SK-N-MC (cell line): ENCODE results near the gene MCL1.
A peak's percentile ranks its signal among the peaks of the same experiment; 100 is the strongest.
"Not testable (repeated sequence)": the region's sequence is repeated elsewhere in the genome, so short reads cannot be mapped to it uniquely, and the experiment has no call there.

Source experiments
- DNase-seq: peaks from one replicate; pipeline ENCODE4 v3.0.0-alpha.2; 2011; ENCODE audit warnings: low read depth, low spot score
- H3K27ac ChIP-seq: fragments of 200-600 bp; sonication (generic); 2 replicates; pipeline ENCODE4 v1.5.1; 2016; ENCODE audit warnings: mixed run types
- H3K36me3 ChIP-seq: fragments of 200-600 bp; sonication (generic); 2 replicates; pipeline ENCODE4 v1.6.1; 2017; ENCODE audit warnings: antibody characterized with exemption, low read length, mixed read lengths; ENCODE audit not compliant: insufficient read depth
- H3K4me3 ChIP-seq: fragments of 200-600 bp; sonication (generic); 2 replicates; pipeline ENCODE4 v1.5.1; 2016
- H3K9ac ChIP-seq: fragments of 200-600 bp; sonication (generic); 2 replicates; pipeline ENCODE4 v1.8.0; 2017; ENCODE audit warnings: mixed run types, mixed read lengths; ENCODE audit not compliant: insufficient read length
- H3K9me3 ChIP-seq: fragments of 200-600 bp; sonication (generic); 2 replicates; pipeline ENCODE4 v1.6.1; 2017; ENCODE audit warnings: low read depth, mild to moderate bottlenecking, antibody characterized with exemption, low read length, moderate library complexity, mixed read lengths
- EZH2 ChIP-seq: fragments of 200-600 bp; sonication (generic); IDR thresholded peaks from one replicate; pipeline ENCODE4 v1.6.1; 2017; ENCODE audit warnings: antibody characterized with exemption
- FOXP2 ChIP-seq: optimal IDR thresholded peaks from 2 replicates; pipeline ENCODE3; 2011; ENCODE audit warnings: mild to moderate bottlenecking, moderate library complexity; ENCODE audit not compliant: insufficient read depth; ENCODE audit errors: extremely low read length, control extremely low read depth
- POLR2AphosphoS5 ChIP-seq: IDR thresholded peaks from 2 replicates; pipeline ENCODE4 v1.6.1; 2012; ENCODE audit warnings: mild to moderate bottlenecking, low read depth, low read length, borderline replicate concordance

MCL1 gene

DNA sequence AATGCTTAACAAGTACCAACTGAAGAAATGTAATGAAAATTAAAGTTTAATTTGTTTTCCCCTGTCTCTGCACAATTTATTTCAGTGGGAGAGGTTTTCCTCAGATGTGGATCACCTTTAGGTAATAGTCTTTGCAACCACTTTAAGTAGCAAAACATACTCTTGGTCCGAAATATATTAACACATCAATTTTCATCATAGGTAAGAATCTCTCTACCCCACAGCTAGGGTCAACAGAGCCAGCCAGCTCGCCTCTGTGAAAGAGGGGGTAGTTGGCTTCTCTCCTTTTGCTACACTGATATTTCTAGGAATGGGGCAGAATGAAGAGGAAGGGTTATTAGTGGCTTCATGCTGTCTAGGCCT is 24.8 kb upstream of the MCL1 start:
- Histone ChIP-seq H3K4me3 (no peak overlapping the region), H3K27ac (peak overlapping the region; percentile 71), H3K36me3 (no peaks in the 10 kb centered on the region), H3K9me3 (no peaks in the 10 kb centered on the region), H3K9ac (no peak overlapping the region)
- TF ChIP-seq EZH2: no peak
- no peak for TF ChIP-seq FOXP2
- TF ChIP-seq POLR2AphosphoS5: no peak
- DNase-seq: no peak

GRCh38 chr1:150603711-150604110 is 24.3 kb upstream of the MCL1 start:
- H3K9ac ChIP-seq: no peak overlapping the region
- H3K27ac ChIP-seq: no peak overlapping the region
- no peak for TF ChIP-seq FOXP2
- TF ChIP-seq POLR2AphosphoS5: no peak
- TF ChIP-seq EZH2: no peak
- no peaks in the 10 kb centered on the region for H3K36me3 ChIP-seq
- no peak overlapping the region for H3K4me3 ChIP-seq
- H3K9me3 ChIP-seq: no peaks in the 10 kb centered on the region
- no peak for DNase-seq

DNA sequence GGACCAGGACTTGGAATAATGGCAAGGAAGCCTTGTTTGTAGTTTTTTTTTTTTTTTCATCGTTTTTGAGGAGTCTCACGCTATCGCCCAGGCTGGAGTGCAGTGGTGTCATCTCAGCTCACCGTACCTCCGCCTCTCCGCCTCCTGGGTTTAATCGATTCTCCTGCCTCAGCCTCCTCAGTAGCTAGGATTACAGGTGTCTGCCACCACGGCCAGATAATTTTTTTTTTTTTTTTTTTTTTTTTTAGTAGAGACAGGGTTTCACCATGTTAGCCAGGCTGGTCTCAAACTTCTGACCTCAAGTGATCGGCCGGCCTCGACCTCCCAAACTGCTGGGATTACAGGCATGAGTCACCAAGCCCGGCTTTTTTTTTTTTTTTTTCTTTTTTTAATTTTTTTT is 23.0 kb upstream of the MCL1 start:
- H3K27ac ChIP-seq, H3K4me3 ChIP-seq, H3K9ac ChIP-seq, DNase-seq, H3K9me3 ChIP-seq, H3K36me3 ChIP-seq: not testable (repeated sequence)

DNA sequence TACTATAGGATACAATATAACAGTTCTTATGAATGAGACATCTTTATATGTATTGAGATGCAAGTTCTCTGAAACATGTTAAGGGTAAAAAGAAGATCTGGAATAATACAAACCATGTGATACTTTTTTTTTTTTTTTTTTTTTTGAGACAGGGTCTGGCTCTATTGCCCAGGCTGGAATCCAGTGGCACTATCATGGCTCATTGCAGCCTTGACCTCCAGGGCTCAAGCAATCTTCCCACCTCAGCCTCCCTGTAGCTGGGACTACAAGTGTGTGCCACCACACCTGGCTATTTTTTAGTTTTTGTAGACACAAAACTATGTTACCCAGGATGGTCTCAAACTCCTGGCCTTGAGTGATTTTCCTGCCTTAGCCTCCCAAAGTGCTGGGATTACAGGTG is 22.1 kb upstream of the MCL1 start:
- no peak for TF ChIP-seq POLR2AphosphoS5
- TF ChIP-seq FOXP2: no peak
- TF ChIP-seq EZH2: no peak
- Histone ChIP-seq H3K9ac (no peak overlapping the region), H3K27ac (no peak overlapping the region), H3K4me3 (no peak overlapping the region), H3K9me3 (no peaks in the 10 kb centered on the region), H3K36me3 (no peaks in the 10 kb centered on the region)
- DNase-seq: no peak

- H3K9me3 ChIP-seq, DNase-seq, H3K36me3 ChIP-seq, H3K27ac ChIP-seq, H3K4me3 ChIP-seq, H3K9ac ChIP-seq: not testable (repeated sequence)
Measured at GRCh38 chr1:150598346-150598745, 18.9 kb upstream of the MCL1 start.

DNA sequence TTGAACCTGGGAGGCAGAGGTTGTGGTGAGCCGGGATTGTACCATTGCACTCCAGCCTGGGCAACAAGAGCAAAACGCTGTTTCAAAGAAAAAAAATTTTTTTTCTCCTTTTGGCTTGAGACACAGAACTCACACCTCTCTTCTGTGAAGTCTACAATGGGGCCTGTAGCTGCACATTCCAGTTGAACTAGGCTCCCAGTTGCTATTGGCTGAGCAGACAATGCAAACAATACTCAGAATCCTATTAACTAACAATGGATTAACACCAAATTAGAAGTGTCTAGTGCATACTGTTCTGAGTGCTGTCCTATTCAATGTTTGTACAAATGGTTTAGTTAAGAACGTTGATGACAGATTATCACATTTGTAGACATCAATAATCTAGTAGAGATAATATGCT is 17.6 kb upstream of the MCL1 start:
- TF ChIP-seq EZH2: no peak
- no peak for TF ChIP-seq POLR2AphosphoS5
- no peak for TF ChIP-seq FOXP2
- no peak overlapping the region for H3K4me3 ChIP-seq
- no peak overlapping the region for H3K9ac ChIP-seq
- no peak overlapping the region for H3K27ac ChIP-seq
- no peak for DNase-seq
- H3K36me3 ChIP-seq: no peaks in the 10 kb centered on the region
- no peaks in the 10 kb centered on the region for H3K9me3 ChIP-seq

DNA sequence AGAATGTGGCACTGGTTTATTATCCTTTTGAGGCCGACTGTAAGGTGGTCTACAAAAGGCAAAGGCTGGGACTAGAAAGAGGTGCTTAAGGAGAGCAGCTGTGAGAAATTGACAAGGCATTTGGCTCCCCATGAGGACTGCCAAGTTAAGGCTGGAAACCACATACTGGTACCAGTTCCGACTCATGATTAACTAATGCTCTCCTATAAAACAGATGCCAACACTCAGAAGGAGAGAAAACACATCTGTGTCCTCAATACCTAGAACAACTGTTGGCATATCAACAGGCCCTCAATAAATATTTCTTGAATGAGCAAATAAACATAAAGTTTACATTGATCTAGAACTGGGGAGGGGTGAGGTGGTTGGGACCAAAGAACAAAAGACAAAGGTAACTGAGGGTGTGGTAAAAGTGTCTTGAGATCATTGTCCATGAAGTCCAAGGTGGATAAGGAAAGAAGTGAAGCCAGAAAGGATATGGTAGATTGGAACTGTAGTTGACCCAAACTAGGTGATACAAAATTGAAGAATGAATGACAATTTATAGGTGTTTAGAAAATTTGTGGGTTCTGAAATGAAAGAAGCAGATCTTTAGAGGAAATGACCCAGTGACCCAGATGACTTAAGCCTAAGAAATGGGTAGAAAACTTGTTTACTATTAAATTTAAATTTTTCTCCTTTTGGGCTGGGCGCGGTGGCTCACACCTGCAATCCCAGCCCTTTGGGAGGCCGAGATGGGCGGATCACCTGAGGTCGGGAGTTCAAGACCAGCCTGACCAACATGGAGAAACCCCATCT is 16.9 kb upstream of the MCL1 start:
- Histone ChIP-seq H3K9ac (no peak overlapping the region), H3K9me3 (no peaks in the 10 kb centered on the region), H3K4me3 (no peak overlapping the region), H3K36me3 (no peaks in the 10 kb centered on the region), H3K27ac (no peak overlapping the region)
- no peak for DNase-seq
- TF ChIP-seq EZH2 (no peak), POLR2AphosphoS5 (no peak), FOXP2 (no peak)

GRCh38 chr1:150582371-150582770 is 3.0 kb upstream of the MCL1 start:
- H3K9me3 ChIP-seq: no peaks in the 10 kb centered on the region
- H3K36me3 ChIP-seq: peaks cover 14% of the 10 kb centered on the region
- no peak overlapping the region for H3K9ac ChIP-seq
- no peak for TF ChIP-seq FOXP2
- TF ChIP-seq POLR2AphosphoS5: no peak
- TF ChIP-seq EZH2: no peak
- no peak for DNase-seq
- H3K27ac ChIP-seq: 0 out of 2 replicates have a peak overlapping the region, but pooled peaks have one; percentile 46
- H3K4me3 ChIP-seq: no peak overlapping the region

- not testable (repeated sequence) for H3K9me3 ChIP-seq, H3K27ac ChIP-seq, H3K9ac ChIP-seq, DNase-seq, H3K4me3 ChIP-seq
- H3K36me3 ChIP-seq: peaks cover 18% of the 10 kb centered on the region
Measured at GRCh38 chr1:150581962-150582361, 2.6 kb upstream of the MCL1 start.

GRCh38 chr1:150581437-150581836 is 2.0 kb upstream of the MCL1 start:
- not testable (repeated sequence) for DNase-seq, H3K27ac ChIP-seq, H3K4me3 ChIP-seq, H3K9ac ChIP-seq, H3K9me3 ChIP-seq
- peaks cover 23% of the 10 kb centered on the region for H3K36me3 ChIP-seq

GRCh38 chr1:150580966-150581365 is 1.6 kb upstream of the MCL1 start:
- DNase-seq, H3K4me3 ChIP-seq, H3K9me3 ChIP-seq, H3K27ac ChIP-seq, H3K9ac ChIP-seq: not testable (repeated sequence)
- peaks cover 28% of the 10 kb centered on the region for H3K36me3 ChIP-seq
